ENCODE results near the gene MAGEE1. TPM values are rescaled to one million over a fixed set of nuclear protein-coding genes. Genes with fewer than 3 reads are reported as not detected.

Gene MAGEE1
- total and polyA plus RNA-seq, 2 of the 4 experiments (the other 2 are of a cell fraction), result 0.54 to 1.9 TPM

DNA sequence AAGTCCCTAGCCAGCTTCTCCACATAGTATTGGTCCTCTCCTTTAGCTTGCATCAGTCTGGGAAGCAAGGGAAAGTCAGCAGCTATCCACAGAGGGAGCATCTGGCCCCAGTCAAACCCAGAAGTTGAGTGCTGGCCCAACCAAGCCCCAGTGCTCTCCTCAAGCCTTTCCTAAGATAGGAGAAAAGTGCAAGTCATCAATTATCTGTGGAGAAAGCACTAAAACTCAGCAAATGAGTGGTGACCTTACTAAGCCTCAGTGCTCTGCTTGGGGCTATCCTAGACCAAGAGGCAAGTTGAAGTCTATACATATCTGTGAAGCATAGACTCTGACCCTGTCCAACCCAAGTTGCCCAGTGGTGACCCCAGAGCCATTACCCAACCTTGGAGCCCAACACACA lies 28.5 kb upstream of the MAGEE1 start:
- Histone ChIP-seq H3K9me1 (ENCODE audit: insufficient read depth, low read length) (no peaks in the 10 kb centered on the region), H2AK9ac (replicated peaks; ENCODE audit: low read depth, low read length, poor library complexity) (no peak overlapping the region), H2BK20ac (ENCODE audit: low read depth, low read length) (no peak overlapping the region), H3K4me3 (ENCODE audit: insufficient read depth, low read depth, low read length) (no peak overlapping the region), H3K4me2 (ENCODE audit: low read depth, low read length) (no peak overlapping the region), H3K9me3 (ENCODE audit: control insufficient read depth, insufficient read depth, low read length) (no peaks in the 10 kb centered on the region), H3K56ac (ENCODE audit: extremely low read depth, insufficient read depth, low read length) (no peak overlapping the region), H2AFZ (replicated peaks; ENCODE audit: low read length, poor library complexity) (no peak overlapping the region), H4K20me1 (ENCODE audit: insufficient read depth, low read length) (no peaks in the 10 kb centered on the region), H4K91ac (ENCODE audit: insufficient read depth, low read depth, low read length) (no peak overlapping the region), H3K9ac (ENCODE audit: low read depth, low read length) (no peak overlapping the region), H4K5ac (ENCODE audit: low read depth, low read length) (no peak overlapping the region), H3K27ac (ENCODE audit: insufficient read depth, low read length) (no peak overlapping the region), H3K4me1 (ENCODE audit: control insufficient read depth, insufficient read depth, low read length) (no peaks in the 10 kb centered on the region), H4K8ac (ENCODE audit: low read depth in 2 of 2, low read length in 2 of 2) (no peak overlapping the region), H3K79me1 (ENCODE audit: low read depth in 1 of 2, low read length in 2 of 2) (no peaks in the 10 kb centered on the region), H3K27me3 (ENCODE audit: control insufficient read depth, insufficient read depth, low read length) (no peaks in the 10 kb centered on the region), H2BK15ac (ENCODE audit: low read depth, low read length) (no peak overlapping the region), H2BK120ac (ENCODE audit: low read depth, low read length) (no peak overlapping the region), H3K4ac (ENCODE audit: low read depth, low read length) (no peak overlapping the region), H3K14ac (replicated peaks; ENCODE audit: low read depth, low read length) (no peak overlapping the region), H3K18ac (ENCODE audit: low read depth, low read length) (no peak overlapping the region), H2AK5ac (ENCODE audit: low read depth, low read length) (no peak overlapping the region), H3K36me3 (ENCODE audit: control insufficient read depth, insufficient read depth, low read length) (no peaks in the 10 kb centered on the region), H3K23ac (ENCODE audit: low read depth, low read length) (no peak overlapping the region), H2BK5ac (ENCODE audit: low read depth, low read length, poor library complexity, severe bottlenecking) (no peak overlapping the region)
- BruUV-seq (replicated peaks), result no TSS peak
- in situ Hi-C loops (cut with MboI; ENCODE audit: low sequenced_read_pairs) (no loop called here), dilution Hi-C loops (cut with HindIII; ENCODE audit: low sequenced_read_pairs, unreplicated experiment) (no loop called here), intact Hi-C loops (cut with micrococcal nuclease) (no loop called here)
- ChIA-PET CTCF (no interaction called here), POLR2A (ENCODE audit: unreplicated experiment) (no interaction called here)
- TF ChIP-seq RAD21 (IDR thresholded peaks at IDR 0.05; ENCODE audit: low read length), result no peak
- no peak for TF ChIP-seq CHD1 (IDR thresholded peaks at IDR 0.05; ENCODE audit: low read depth, low read length)
- TF ChIP-seq MAZ (IDR thresholded peaks at IDR 0.05; ENCODE audit: borderline replicate concordance, low read depth, low read length), result no peak
- no peak for TF ChIP-seq POLR2A (IDR thresholded peaks at IDR 0.05; ENCODE audit: low read depth, low read length)
- TF ChIP-seq MXI1 (IDR thresholded peaks at IDR 0.05; ENCODE audit: borderline replicate concordance, low read depth, low read length), result no peak
- no peak for TF ChIP-seq NFE2L2 (IDR thresholded peaks at IDR 0.05; ENCODE audit: low read depth, low read length)
- no peak for TF ChIP-seq MAFK (IDR thresholded peaks at IDR 0.05; ENCODE audit: low read depth, low read length)
- TF ChIP-seq, protein P1, sequence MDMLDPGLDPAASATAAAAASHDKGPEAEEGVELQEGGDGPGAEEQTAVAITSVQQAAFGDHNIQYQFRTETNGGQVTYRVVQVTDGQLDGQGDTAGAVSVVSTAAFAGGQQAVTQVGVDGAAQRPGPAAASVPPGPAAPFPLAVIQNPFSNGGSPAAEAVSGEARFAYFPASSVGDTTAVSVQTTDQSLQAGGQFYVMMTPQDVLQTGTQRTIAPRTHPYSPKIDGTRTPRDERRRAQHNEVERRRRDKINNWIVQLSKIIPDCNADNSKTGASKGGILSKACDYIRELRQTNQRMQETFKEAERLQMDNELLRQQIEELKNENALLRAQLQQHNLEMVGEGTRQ (IDR thresholded peaks at IDR 0.05; ENCODE audit: low read depth, low read length), result no peak
- TF ChIP-seq BHLHE40 (IDR thresholded peaks at IDR 0.05; ENCODE audit: low read depth, low read length), result no peak
- TF ChIP-seq, protein P2, sequence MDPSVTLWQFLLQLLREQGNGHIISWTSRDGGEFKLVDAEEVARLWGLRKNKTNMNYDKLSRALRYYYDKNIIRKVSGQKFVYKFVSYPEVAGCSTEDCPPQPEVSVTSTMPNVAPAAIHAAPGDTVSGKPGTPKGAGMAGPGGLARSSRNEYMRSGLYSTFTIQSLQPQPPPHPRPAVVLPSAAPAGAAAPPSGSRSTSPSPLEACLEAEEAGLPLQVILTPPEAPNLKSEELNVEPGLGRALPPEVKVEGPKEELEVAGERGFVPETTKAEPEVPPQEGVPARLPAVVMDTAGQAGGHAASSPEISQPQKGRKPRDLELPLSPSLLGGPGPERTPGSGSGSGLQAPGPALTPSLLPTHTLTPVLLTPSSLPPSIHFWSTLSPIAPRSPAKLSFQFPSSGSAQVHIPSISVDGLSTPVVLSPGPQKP (IDR thresholded peaks at IDR 0.05; ENCODE audit: borderline replicate concordance, low read depth, low read length), result no peak
- TF ChIP-seq RFX5 (IDR thresholded peaks at IDR 0.05; ENCODE audit: low read depth, low read length), result no peak
- TF ChIP-seq CEBPB (IDR thresholded peaks at IDR 0.05; ENCODE audit: low read depth, low read length), result no peak
- no peak for TF ChIP-seq RCOR1 (IDR thresholded peaks at IDR 0.05; ENCODE audit: insufficient replicate concordance, low read length)
- no peak for TF ChIP-seq FOS (IDR thresholded peaks at IDR 0.05; ENCODE audit: low read depth, low read length)
- TF ChIP-seq SMC3 (IDR thresholded peaks at IDR 0.05; ENCODE audit: low read depth, low read length), result no peak
- TF ChIP-seq CTCF (conservative IDR thresholded peaks at IDR 0.05; ENCODE audit: low read depth, low read length), result no peak
- DNase-seq (no peak), ATAC-seq (ENCODE audit: low read depth) (no peak)

Measured in IMR-90 (cell line).